NCI-H69 (cell line): ENCODE data around the gene CLOCK.

ENCODE experiments used
- DNase-seq: peaks from one replicate; lab custom pipeline; 2025; lab: John Stamatoyannopoulos, UW

The CLOCK gene

DNA sequence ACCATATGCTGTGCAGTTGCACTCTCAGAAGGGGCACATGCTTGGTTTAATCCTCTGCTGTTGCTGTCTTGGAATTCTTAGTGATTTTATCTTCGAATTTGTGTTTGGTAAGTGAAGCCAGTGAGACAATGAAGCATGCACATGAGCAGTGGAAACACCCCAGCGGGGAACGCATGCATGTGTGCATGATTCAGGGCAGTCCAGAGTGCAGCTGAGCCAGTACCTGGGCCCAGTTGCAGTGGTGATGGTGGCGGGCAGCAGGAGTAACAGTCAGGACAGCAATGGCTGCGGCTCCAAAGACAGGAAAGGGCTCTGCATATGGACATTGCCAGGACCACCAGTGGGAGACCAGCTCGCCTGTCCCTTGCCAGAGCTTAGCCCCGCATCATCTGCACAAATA is 165.2 kb downstream of the CLOCK start:
- no peak for DNase-seq

DNA sequence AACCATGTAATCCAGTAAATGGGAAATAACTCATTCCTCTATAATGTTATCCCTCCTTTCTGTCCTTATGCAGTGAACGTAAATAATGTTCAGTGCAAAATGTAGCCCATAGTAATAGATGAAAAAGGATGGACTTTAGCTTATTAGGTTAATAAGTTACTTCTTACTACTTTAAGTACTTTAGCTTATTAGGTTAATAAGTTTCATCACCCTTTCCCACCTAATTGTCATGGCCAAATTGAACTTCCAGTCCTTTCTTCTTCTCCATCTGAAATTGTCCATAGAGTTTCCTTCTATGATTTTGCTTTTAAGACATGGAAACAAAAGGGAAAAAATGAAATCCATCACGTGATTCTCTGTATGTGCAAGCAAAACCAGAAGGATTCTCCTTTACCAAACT is 166.1 kb downstream of the CLOCK start:
- DNase-seq, result no peak

DNA sequence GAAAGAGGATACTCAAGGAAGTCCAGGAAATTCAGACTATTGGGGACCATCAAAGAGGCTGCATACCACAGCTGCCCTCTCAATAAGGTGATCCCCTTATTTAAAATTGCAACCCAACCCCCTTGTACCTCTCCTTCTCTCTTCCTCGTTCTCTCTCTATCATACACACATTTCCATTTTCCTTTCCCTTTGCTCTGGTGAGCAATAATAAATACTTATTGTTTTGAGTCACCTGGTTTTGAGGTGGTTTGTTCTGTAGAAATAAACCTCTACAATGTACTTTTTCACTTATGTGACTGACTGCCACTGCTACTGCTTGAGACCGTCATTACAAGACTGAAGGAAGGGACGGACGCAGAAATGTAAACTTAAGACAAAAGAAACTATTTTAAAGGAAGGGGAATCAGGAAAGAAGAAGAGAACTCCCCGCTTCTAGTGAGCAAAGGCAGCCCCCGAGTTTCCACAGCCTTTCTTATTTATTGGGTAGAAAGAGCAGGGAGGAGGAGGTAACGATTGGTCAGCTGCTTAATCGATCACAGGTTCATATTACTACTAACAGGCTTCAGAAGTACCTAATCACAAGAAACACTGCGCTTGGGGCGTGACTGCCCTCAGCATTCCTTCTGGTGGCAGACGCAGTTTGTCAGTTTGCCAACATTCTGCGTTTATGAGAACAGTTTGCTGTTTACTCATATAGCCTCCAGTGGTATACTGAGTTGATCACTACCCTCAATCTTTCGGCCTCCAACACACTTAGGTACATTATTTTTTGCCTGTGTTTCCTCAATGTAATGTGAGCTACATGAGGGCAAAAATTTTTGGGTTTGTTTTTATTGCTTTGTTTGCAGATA is 167.9 kb downstream of the CLOCK start:
- peak; percentile 49 for DNase-seq
